K562 (cell line): ENCODE results near the gene OSBPL3. TPM values are rescaled to one million over a fixed set of nuclear protein-coding genes. Genes with fewer than 3 reads are reported as not detected.

Experiments used
- BCL6 ChIP-seq: fragments of 250-450 bp; sonication (Bioruptor Pico); IDR thresholded peaks from 2 replicates; pipeline ENCODE4 v1.4.0; 2020
- ELF1 ChIP-seq: fragments of 200-800 bp; sonication (Bioruptor generic); IDR thresholded peaks from 2 replicates; pipeline ENCODE4 v1.6.1; 2016; ENCODE audit warnings: missing genetic modification characterization, missing compliant biosample characterization
- HDAC8 ChIP-seq: fragments of 450-650 bp; IDR thresholded peaks from 2 replicates; pipeline ENCODE4 v1.6.1; 2016; ENCODE audit warnings: mild to moderate bottlenecking, missing genetic modification characterization, moderate library complexity, missing compliant biosample characterization
- HNRNPL ChIP-seq: fragments of 200-400 bp; formaldehyde crosslinking; IDR thresholded peaks from 2 replicates; pipeline ENCODE4 v1.6.1; 2017; ENCODE audit warnings: low read depth, mild to moderate bottlenecking, low read length
- MEIS2 ChIP-seq: fragments of 450-650 bp; IDR thresholded peaks from 2 replicates; pipeline ENCODE4 v1.6.1; 2014; ENCODE audit warnings: mild to moderate bottlenecking; ENCODE audit not compliant: partially characterized antibody
- SUPT5H ChIP-seq: fragments of 450-650 bp; IDR thresholded peaks from 2 replicates; pipeline ENCODE4 v1.6.1; 2016
- TCF7L2 ChIP-seq: fragments of 150-350 bp; IDR thresholded peaks from 2 replicates; pipeline ENCODE4 v1.6.1; 2016; ENCODE audit warnings: low read depth, mild to moderate bottlenecking, low read length, moderate library complexity
- ZNF431 ChIP-seq: sonication (generic); formaldehyde crosslinking; IDR thresholded peaks from 2 replicates; pipeline ENCODE4 v1.8.0; 2022; ENCODE audit warnings: mild to moderate bottlenecking, missing genetic modification reagents
- ZNF668 ChIP-seq: fragments of 250-450 bp; sonication (Bioruptor Pico); IDR thresholded peaks from 2 replicates; pipeline ENCODE4 v1.8.0; 2022; ENCODE audit warnings: mild to moderate bottlenecking, inconsistent platforms
- ZNF695 ChIP-seq: fragments of 450-650 bp; formaldehyde crosslinking; IDR thresholded peaks from 2 replicates; pipeline ENCODE4 v1.4.0; 2020; ENCODE audit warnings: mild to moderate bottlenecking, moderate library complexity
- polyA plus RNA-seq, 8 experiments: library from polyadenylated mRNA; depleted of rRNA in 4 of 8; stranded (reverse) in 5 of 8; unstranded in 3 of 8; fragments of >200 nt; fragmentation: Nextera tagmentation in 2 of 8; fragmentation: Illumina TruSeq in 1 of 8; extraction: Ambion mirVana in 2 of 8; extraction: Trizol in 1 of 8; gene quantifications; 2 replicates each; pipeline versions ENCODE4 v1.2.1 to v1.2.3, GENCODE V29; 2011 to 2014; ENCODE audit warnings: inconsistent platforms in 1 of 8, missing spikeins in 1 of 8
- total RNA-seq, 7 experiments: library from RNA; depleted of rRNA in 6 of 7; stranded (reverse); fragments of >200 nt in 6 of 7; fragmentation: Illumina TruSeq in 2 of 7; extraction: Trizol in 2 of 7; gene quantifications; 2 replicates each; pipeline versions ENCODE4 v1.2.1 to v1.2.3, GENCODE V29; 2011 to 2021; ENCODE audit warnings: low replicate concordance in 1 of 7
- TF ChIP-seq, protein P1 (sequence below), 2 experiments: fragments of 450-650 bp in 1 of 2; sonication (generic) in 1 of 2; formaldehyde crosslinking in 1 of 2; IDR thresholded peaks in 1 of 2; conservative IDR thresholded peaks in 1 of 2; 2 replicates each; pipeline versions ENCODE4 v1.6.1 to v1.8.1; 2016 to 2023; ENCODE audit warnings: mild to moderate bottlenecking in 2 of 2, moderate library complexity in 2 of 2, inconsistent platforms in 1 of 2, missing genetic modification reagents in 1 of 2
- TF ChIP-seq, protein P2 (sequence below): fragments of 250-450 bp; sonication (Bioruptor Pico); IDR thresholded peaks from 2 replicates; pipeline ENCODE4 v1.8.0; 2021; ENCODE audit warnings: moderate library complexity, mild to moderate bottlenecking, inconsistent platforms

The OSBPL3 gene
- total and polyA plus RNA-seq, 9 of the 15 experiments (the other 6 are each of a cell fraction or from before 2014, with no cell fraction given): 4.8 to 37.2 (median 26.5) TPM

DNA sequence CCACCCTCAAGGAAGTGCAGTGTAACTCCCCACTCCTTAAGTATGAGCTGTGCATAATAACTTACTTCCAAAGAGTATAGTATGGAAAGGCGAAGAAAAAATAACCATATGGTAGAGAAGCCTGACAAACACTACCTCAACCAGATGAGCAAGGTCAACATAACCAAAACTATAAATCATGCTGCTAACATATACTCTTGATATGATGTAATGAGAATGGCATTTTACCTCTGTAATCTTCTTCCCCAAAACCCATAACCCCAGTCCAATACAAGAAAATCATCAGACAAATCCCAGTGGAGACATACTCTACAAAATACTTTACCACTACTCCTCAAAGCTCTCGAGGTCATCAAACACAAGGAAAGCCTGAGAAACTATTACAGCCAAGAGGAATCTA is 15.8 kb downstream of the OSBPL3 start (continued):
- TF ChIP-seq ZNF695 (CRISPR knock-in tag): no peak
- TF ChIP-seq MEIS2: peak; percentile 74
- no peak for TF ChIP-seq ELF1 (tag)
- no peak for TF ChIP-seq BCL6 (CRISPR knock-in tag)
- TF ChIP-seq ZNF431 (CRISPR knock-in tag): no peak
- TF ChIP-seq, protein P1, sequence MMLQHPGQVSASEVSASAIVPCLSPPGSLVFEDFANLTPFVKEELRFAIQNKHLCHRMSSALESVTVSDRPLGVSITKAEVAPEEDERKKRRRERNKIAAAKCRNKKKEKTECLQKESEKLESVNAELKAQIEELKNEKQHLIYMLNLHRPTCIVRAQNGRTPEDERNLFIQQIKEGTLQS (IDR thresholded peaks at IDR 0.05): peak; percentile 11; the same call in 1 of the 2 replicates
- TF ChIP-seq, protein P1 (CRISPR knock-in tag; conservative IDR thresholded peaks at IDR 0.05): no peak
- no peak for TF ChIP-seq ZNF668 (CRISPR knock-in tag)
- TF ChIP-seq HNRNPL: no peak
- TF ChIP-seq TCF7L2: no peak
- TF ChIP-seq, protein P2, sequence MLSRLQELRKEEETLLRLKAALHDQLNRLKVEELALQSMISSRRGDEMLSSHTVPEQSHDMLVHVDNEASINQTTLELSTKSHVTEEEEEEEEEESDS (CRISPR knock-in tag): no peak
- TF ChIP-seq HDAC8 (tag): no peak
- no peak for TF ChIP-seq SUPT5H
- TF ChIP-seq, all 486 proteins: peak for 4
